HG03135 (cell line): ENCODE data around the gene CNKSR3.
A peak's percentile ranks its signal among the peaks of the same experiment; 100 is the strongest.
"Not testable (repeated sequence)": the region's sequence is repeated elsewhere in the genome, so short reads cannot be mapped to it uniquely, and the experiment has no call there.

Source experiments
- ATAC-seq: cut with Tn5 transposase; IDR thresholded peaks from one replicate; pipeline ENCODE4 v1.9.1; 2021; ENCODE audit warnings: mild to moderate bottlenecking, moderate library complexity; ENCODE audit not compliant: unreplicated experiment

Gene CNKSR3

DNA sequence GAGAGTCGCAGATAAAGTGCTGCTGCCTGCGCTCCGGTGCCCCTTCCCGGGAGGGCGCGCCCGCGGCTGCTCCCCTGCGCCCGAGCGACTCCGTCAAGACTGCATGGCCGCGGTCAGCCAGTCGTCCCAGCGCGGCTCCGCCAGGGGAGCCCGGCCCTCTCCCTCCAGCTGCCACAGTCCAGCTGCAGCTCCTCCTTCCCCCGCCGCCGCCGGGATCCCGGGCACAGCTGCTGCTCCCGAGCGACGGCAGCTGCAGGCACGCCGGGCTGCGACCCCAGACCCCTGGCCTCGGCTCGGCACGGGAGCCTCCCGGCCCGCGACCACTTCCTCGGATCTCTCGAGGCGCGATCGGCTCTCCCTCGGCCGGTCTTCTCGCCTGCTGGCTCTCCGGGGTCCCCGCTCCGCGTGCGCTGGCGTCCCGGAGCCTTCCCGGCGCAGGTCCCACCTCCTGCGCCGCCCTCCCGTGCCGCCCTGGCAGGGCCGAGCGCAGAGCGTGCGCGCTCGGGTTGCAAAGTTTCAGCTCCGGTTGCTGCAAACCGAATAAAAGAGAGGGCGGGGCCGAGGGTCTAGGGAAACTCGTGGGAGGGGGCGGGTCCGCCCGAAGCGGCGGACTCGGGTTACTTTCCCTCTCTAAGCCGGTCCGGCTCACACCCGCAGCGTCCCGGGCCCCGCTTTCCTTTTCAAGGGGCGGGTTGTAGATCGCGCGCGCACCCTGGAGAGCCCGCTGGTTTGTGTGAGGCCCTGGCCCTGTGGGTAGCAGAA lies at the start of gene CNKSR3:
Gene CNKSR3, minus strand, starts transcription at position 542 of the 762 bp plus-strand sequence. CDS start 571 bp downstream, outside the sequence.
- ATAC-seq, result peak; percentile 63

GRCh38 chr6:154558984-154559383 lies 48.5 kb upstream of the CNKSR3 start:
- no peak for ATAC-seq

GRCh38 chr6:154558513-154558912 lies 48.0 kb upstream of the CNKSR3 start:
- ATAC-seq, result no peak

GRCh38 chr6:154555073-154555677 lies 44.7 kb upstream of the CNKSR3 start:
- ATAC-seq, result no peak

DNA sequence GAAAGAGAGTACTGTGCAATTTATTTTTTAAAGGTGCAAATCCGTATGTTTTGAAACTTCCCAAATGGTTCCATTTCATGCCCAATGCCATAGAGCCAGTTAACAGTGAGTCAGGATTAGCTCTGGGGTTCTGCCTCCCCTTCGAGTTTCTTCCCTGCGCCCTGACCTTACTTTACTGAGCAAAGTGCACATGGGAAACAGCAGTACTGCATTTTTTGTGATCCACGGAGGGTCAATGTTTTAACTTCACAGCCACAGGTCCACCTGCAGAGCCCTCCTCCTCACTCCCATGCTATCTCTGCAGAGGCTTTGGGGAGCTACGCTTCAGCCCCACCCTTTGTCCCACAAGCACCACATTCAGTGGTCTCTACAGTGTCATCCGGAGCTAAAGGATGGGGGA lies 44.0 kb upstream of the CNKSR3 start:
- no peak for ATAC-seq

DNA sequence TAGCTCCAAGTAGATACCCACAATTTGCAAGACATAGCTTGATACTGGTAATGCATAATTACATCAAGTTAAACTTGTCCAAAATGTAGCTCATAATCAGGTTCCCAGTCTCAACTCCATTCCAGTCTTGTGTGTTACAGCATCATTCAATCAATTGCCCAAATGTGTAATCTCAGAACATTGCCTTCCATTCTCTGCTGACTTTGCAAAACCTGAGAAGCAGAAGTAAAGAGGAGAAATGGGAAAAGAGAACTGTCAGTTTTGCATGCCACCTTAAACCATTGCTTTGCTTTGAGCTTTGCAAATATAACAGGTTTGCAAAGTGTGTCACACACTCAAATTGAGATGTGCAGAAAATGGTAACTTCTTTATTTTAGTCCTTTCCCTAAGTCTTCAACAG lies 40.3 kb upstream of the CNKSR3 start:
- ATAC-seq, result no peak

DNA sequence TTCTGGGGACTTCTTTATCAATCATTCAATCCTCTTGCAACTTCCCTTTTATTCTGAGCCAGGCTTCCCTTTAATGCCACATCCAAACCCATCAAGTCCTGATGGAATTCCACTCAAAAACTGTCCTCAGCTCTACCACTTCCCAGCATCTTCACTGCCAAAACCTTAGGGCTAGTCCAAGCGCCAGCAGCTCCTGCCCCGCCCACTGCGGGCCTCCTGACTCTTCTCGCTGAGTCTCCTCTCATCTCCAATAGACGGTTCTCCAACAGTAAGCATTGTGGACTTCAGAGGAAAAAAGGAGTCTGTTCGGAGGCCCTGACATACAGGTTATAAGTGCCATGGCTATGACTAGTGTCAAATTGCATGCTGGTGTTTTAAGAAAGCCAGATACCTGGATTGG lies 38.7 kb upstream of the CNKSR3 start:
- no peak for ATAC-seq

- ATAC-seq, result no peak
Measured at GRCh38 chr6:154548130-154548830, 37.8 kb upstream of the CNKSR3 start.

- ATAC-seq, result no peak
Measured at GRCh38 chr6:154543628-154544027, 33.1 kb upstream of the CNKSR3 start.

- ATAC-seq, result no peak
Measured at GRCh38 chr6:154542747-154543146, 32.3 kb upstream of the CNKSR3 start.

- ATAC-seq, result not testable (repeated sequence)
Measured at GRCh38 chr6:154541837-154542236, 31.4 kb upstream of the CNKSR3 start.

GRCh38 chr6:154539593-154540269 lies 29.2 kb upstream of the CNKSR3 start:
- ATAC-seq, result no peak

DNA sequence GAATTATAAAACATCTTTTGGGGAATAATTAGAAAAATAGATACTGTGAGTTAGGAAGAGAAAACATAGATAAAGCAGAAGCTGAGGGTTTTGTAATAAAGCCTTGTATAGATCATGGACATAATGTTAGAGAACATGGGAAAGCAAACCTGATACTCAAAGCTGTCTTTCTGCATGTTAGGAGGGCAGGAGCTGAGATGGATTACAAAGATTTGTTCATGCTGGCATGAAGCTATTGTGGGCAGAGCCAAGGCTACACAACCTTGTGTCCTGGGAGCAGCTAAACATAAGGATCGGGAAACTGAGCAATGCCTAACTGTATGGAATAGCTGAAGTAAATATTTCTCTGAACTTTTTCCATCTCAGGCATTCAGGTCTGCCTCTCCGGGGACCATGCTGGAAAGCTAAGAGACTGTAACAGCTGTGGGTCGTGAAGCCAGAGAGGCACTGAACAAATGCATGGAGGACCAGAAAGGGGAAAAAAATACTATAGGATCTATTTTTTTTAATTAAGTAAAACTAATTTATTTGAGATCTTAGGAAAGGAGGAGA lies 28.2 kb upstream of the CNKSR3 start:
- ATAC-seq, result no peak

DNA sequence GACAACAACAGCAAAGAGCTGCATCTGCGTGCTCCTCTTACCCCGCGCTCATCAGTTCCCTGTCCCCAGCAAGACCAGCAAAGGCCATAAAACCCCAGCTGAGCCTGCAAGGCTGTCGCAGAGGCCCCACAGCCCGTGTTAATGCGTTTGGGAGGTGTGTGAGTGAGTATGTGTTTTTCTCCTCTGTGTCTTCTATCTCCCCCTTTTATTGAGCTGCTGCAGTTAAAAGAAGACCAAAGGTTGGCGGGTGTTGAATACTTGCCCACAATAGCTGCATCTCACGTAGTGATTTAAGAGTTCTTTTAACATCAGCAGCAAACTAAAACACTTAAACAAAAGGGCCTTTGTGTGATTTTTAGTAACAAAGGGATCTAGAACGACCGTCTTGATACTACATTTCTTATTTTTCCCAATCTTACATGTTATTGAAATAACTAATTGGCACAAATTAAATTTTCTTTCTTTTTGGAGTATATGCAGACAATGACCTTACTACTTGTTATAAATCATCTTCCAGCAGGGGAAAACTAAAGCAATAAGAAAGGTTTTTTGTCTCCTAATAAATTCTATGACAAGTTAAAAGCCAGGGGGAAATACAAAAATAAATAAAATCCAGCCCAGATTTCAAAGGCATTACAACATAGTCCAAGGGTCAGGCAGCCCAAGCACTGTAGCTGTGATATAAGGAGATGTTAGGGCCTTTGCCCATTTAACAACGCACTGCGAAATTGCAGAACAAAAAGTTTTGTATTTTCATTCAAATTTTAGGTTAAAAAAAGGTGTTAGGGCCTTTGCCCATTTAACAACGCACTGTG lies 27.2 kb upstream of the CNKSR3 start:
- ATAC-seq, result no peak

- no peak for ATAC-seq
Measured at GRCh38 chr6:154536999-154537398, 26.5 kb upstream of the CNKSR3 start.

DNA sequence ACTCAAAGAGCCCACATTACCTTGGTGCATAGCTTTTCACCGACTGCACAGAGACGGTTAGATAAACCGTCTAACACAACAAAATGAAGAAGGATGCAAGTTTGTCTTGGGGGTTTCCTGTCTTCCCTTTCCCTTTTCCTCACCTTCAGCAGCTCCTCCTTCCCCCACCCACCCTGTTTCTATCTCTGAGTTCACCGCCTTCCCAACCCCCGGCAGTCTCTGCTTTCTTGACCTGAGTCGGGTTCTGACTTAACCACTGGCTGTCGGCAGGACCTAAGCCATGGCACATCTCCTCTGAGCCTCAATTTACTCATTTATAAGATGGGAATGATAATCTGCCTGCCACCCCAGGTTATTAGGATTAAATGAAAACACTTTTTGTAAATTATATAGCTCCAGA lies 25.8 kb upstream of the CNKSR3 start:
- ATAC-seq, result no peak

DNA sequence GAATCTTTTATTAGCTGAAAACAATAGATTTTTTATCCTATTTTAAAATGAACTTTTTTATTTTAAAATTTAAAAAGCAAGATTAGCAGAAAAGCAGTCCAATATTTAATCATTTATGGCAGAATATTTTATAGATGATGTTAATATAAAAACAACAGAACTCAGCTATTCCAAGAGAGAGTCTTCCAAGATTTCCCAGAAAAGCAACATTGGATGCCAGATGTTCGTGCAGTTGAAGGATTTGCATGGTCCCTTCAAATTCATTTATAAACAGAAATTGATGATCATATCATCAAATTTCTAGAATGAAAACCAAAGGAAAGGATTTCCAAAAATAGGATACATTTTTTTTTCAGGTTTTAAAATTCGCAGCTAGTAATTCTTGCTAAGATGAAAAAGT lies 25.4 kb upstream of the CNKSR3 start:
- ATAC-seq, result no peak

- no peak for ATAC-seq
Measured at GRCh38 chr6:154535147-154535546, 24.7 kb upstream of the CNKSR3 start.

- no peak for ATAC-seq
Measured at GRCh38 chr6:154534531-154534930, 24.0 kb upstream of the CNKSR3 start.

GRCh38 chr6:154532426-154532825 lies 21.9 kb upstream of the CNKSR3 start:
- ATAC-seq, result no peak
